Natural killer cell treated with Interleukin-12 subunit alpha and Interleukin-12 subunit beta and Interleukin-15 and Interleukin-18, amount 100 ng/mL, for 72 hours (primary cell): ENCODE results near the gene KRT2. TPM values are rescaled to one million over a fixed set of nuclear protein-coding genes. Genes with fewer than 3 reads are reported as not detected.

Experiments
- ATAC-seq, 2 donors: fragments of 150-1000 bp; cut with Tn5 transposase in 1 of 2; sonication (Bioruptor Pico), chemical (Tn5 transposase) in 1 of 2; 2 replicates each; pipeline ENCODE4 v1.10.0; 2021
- DNase-seq: peaks from one replicate; pipeline ENCODE4 v3.0.0; 2022; ENCODE audit warnings: low spot score
- H3K27ac Mint-ChIP-seq, 2 donors: 1 replicate in 1 of 2; 2 replicates in 1 of 2; pipeline ENCODE4 v1.8.0; 2022; ENCODE audit warnings: mixed read lengths in 2 of 2, mild to moderate bottlenecking in 1 of 2, moderate library complexity in 1 of 2
- H3K27me3 Mint-ChIP-seq, 2 donors: 1 replicate in 1 of 2; 2 replicates in 1 of 2; pipeline ENCODE4 v1.8.0; 2022; ENCODE audit warnings: mixed read lengths in 2 of 2
- H3K36me3 Mint-ChIP-seq: one replicate; pipeline ENCODE4 v1.8.0; 2022; ENCODE audit warnings: mixed read lengths
- H3K4me1 Mint-ChIP-seq, 2 donors: 1 replicate in 1 of 2; 2 replicates in 1 of 2; pipeline ENCODE4 v1.8.0; 2022; ENCODE audit warnings: low read depth in 2 of 2, mixed read lengths in 2 of 2, mild to moderate bottlenecking in 1 of 2
- H3K4me3 Mint-ChIP-seq: one replicate; pipeline ENCODE4 v1.8.0; 2022; ENCODE audit warnings: mixed read lengths
- H3K9me3 Mint-ChIP-seq: 2 replicates; pipeline ENCODE4 v1.8.0; 2022; ENCODE audit warnings: mixed read lengths
- total RNA-seq, 2 donors: library from RNA; stranded (reverse); gene quantifications; one replicate each; pipeline ENCODE4 v1.2.3, GENCODE V29; 2022

KRT2 gene
- total RNA-seq, 2 donors from 2014 or later = not detected

GRCh38 chr12:52608826-52609630 is 43.0 kb downstream of the KRT2 start:
- Mint-ChIP-seq H3K4me3 (no peak overlapping the region), H3K4me1 (peaks cover 30 to 45% of the 10 kb centered on the region in 2 donors), H3K27me3 (peaks cover 0 to 7% of the 10 kb centered on the region in 2 donors), H3K9me3 (no peaks in the 10 kb centered on the region), H3K36me3 (no peaks in the 10 kb centered on the region), H3K27ac (no peak overlapping the region)
- DNase-seq (no peak), ATAC-seq (no peak)

- DNase-seq (no peak), ATAC-seq (no peak)
- Mint-ChIP-seq H3K9me3 (no peaks in the 10 kb centered on the region), H3K4me3 (no peak overlapping the region), H3K36me3 (no peaks in the 10 kb centered on the region), H3K4me1 (peaks cover 25 to 43% of the 10 kb centered on the region in 2 donors), H3K27ac (no peak overlapping the region), H3K27me3 (peaks cover 0 to 7% of the 10 kb centered on the region in 2 donors)
Observed at GRCh38 chr12:52608161-52608560, 43.9 kb downstream of the KRT2 start.

- ATAC-seq (no peak), DNase-seq (no peak)
- H3K9me3 Mint-ChIP-seq = no peaks in the 10 kb centered on the region
- peaks cover 0 to 7% of the 10 kb centered on the region in 2 donors for H3K27me3 Mint-ChIP-seq
- H3K36me3 Mint-ChIP-seq = no peaks in the 10 kb centered on the region
- H3K4me3 Mint-ChIP-seq = no peak overlapping the region
- peaks cover 25 to 47% of the 10 kb centered on the region in 2 donors for H3K4me1 Mint-ChIP-seq
- no peak overlapping the region for H3K27ac Mint-ChIP-seq
Observed at GRCh38 chr12:52607314-52607713, 44.7 kb downstream of the KRT2 start.

- Mint-ChIP-seq H3K27ac (peak overlapping the region in 1 of 2 donors; percentile 36), H3K36me3 (no peaks in the 10 kb centered on the region), H3K4me3 (no peak overlapping the region), H3K27me3 (peaks cover 0 to 7% of the 10 kb centered on the region in 2 donors), H3K9me3 (no peaks in the 10 kb centered on the region), H3K4me1 (peaks cover 25 to 47% of the 10 kb centered on the region in 2 donors)
- DNase-seq = no peak
- no peak for ATAC-seq
Observed at GRCh38 chr12:52606581-52607218, 45.3 kb downstream of the KRT2 start.

- H3K4me3 Mint-ChIP-seq = no peak overlapping the region
- H3K9me3 Mint-ChIP-seq = no peaks in the 10 kb centered on the region
- no peak overlapping the region for H3K27ac Mint-ChIP-seq
- peaks cover 25 to 44% of the 10 kb centered on the region in 2 donors for H3K4me1 Mint-ChIP-seq
- DNase-seq = no peak
- H3K27me3 Mint-ChIP-seq = peaks cover 0 to 7% of the 10 kb centered on the region in 2 donors
- ATAC-seq = no peak
- H3K36me3 Mint-ChIP-seq = no peaks in the 10 kb centered on the region
Observed at GRCh38 chr12:52606096-52606495, 45.9 kb downstream of the KRT2 start.

GRCh38 chr12:52605542-52605941 is 46.5 kb downstream of the KRT2 start:
- DNase-seq (no peak), ATAC-seq (peak; percentile 74 to 82)
- no peak overlapping the region for H3K4me3 Mint-ChIP-seq
- H3K27ac Mint-ChIP-seq = no peak overlapping the region
- peaks cover 25 to 40% of the 10 kb centered on the region in 2 donors for H3K4me1 Mint-ChIP-seq
- no peaks in the 10 kb centered on the region for H3K9me3 Mint-ChIP-seq
- H3K36me3 Mint-ChIP-seq = no peaks in the 10 kb centered on the region
- H3K27me3 Mint-ChIP-seq = peaks cover 0 to 8% of the 10 kb centered on the region in 2 donors

DNA sequence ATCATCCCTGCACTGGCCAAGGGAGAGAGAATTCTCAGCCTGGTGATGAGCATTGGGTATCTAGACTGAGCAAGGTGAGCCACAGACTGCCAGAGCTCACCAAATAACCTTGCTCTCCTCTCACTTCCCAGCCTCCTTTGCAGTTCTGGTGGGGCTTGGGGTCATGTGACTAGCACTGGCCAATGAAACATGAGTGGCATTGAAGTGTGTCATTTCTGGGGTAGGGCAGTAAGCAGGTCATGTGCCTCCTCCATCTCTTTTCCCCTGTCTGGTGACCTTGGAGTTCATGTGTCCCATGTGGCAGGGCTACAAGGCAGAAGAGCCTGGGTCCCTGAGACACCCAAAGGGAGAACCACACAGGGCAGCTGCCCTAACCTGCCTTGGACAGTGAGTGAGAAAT is 47.2 kb downstream of the KRT2 start:
- Mint-ChIP-seq H3K36me3 (no peaks in the 10 kb centered on the region), H3K4me1 (peaks cover 25 to 39% of the 10 kb centered on the region in 2 donors), H3K27ac (no peak overlapping the region), H3K27me3 (peaks cover 5 to 14% of the 10 kb centered on the region in 2 donors), H3K4me3 (no peak overlapping the region), H3K9me3 (no peaks in the 10 kb centered on the region)
- DNase-seq (no peak), ATAC-seq (no peak)

DNA sequence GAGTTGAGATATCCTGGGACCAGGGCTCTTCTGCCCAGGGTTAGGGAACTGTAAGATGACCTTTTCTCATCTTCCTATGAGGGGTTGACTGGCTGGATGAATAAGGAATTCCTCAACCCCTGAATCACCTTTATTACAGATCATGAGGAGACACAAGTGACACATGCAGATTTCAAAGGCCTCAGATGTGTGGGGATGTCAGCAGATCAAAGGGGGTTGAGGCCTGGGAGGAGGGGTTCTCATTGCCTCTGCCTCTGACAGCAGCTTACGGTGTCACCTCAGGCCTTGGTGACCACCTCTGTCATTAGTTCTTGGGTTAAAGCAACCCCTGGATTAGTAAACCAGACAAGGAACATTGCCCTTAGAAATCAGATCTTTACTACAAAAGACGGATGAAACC is 48.7 kb downstream of the KRT2 start:
- no peak overlapping the region for H3K4me3 Mint-ChIP-seq
- no peak for DNase-seq
- peaks cover 5 to 23% of the 10 kb centered on the region in 2 donors for H3K27me3 Mint-ChIP-seq
- ATAC-seq = no peak
- no peak overlapping the region for H3K27ac Mint-ChIP-seq
- no peaks in the 10 kb centered on the region for H3K9me3 Mint-ChIP-seq
- H3K4me1 Mint-ChIP-seq = peaks cover 18 to 31% of the 10 kb centered on the region in 2 donors
- H3K36me3 Mint-ChIP-seq = no peaks in the 10 kb centered on the region

DNA sequence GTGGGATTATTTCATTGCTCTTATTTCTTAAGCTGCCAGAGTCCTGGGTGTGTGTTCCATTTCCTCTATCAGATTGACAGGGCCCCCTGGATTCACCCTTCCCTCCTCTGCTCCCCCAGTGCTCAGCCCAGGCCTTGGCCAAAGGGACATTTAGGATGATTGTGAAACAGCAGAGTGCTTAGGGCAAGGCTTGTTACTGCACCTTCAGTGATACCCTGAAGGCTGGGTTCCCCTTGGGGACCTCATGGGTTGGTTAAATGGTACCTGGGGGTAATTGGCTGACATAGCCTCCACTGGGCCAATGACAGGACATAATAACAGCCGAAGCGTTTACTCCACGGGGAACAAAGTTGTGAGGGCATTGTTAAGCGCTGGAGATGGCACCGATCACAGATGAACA is 49.5 kb downstream of the KRT2 start:
- DNase-seq (no peak), ATAC-seq (no peak)
- Mint-ChIP-seq H3K9me3 (no peaks in the 10 kb centered on the region), H3K4me3 (no peak overlapping the region), H3K4me1 (peaks cover 14 to 27% of the 10 kb centered on the region in 2 donors), H3K36me3 (no peaks in the 10 kb centered on the region), H3K27ac (peak overlapping the region in 1 of 2 donors; percentile 20), H3K27me3 (peaks cover 5 to 18% of the 10 kb centered on the region in 2 donors)

DNA sequence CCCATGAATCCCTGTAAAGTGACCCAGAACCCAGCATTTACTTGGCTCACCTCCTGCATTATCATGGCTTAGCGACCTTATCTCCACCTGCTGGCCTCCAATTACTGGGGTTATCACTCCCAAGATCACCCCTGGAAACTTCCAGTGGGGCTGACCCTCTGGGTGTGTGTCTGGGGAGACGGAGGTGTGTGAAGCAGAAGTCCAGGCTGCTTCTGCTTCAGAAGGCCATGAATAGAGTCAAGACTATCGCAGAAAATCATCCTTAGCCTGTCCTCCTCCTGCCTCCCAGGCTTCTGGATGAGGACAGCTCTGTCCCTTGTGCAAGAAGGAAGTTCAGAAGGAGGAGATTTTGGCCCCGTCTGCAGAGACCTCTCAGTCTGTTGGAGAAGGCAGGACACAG is 50.3 kb downstream of the KRT2 start:
- H3K27me3 Mint-ChIP-seq = peaks cover 5 to 15% of the 10 kb centered on the region in 2 donors
- no peak for DNase-seq
- no peaks in the 10 kb centered on the region for H3K36me3 Mint-ChIP-seq
- ATAC-seq = no peak
- H3K9me3 Mint-ChIP-seq = no peaks in the 10 kb centered on the region
- no peak overlapping the region for H3K27ac Mint-ChIP-seq
- no peak overlapping the region for H3K4me3 Mint-ChIP-seq
- peaks cover 12 to 25% of the 10 kb centered on the region in 2 donors for H3K4me1 Mint-ChIP-seq

DNA sequence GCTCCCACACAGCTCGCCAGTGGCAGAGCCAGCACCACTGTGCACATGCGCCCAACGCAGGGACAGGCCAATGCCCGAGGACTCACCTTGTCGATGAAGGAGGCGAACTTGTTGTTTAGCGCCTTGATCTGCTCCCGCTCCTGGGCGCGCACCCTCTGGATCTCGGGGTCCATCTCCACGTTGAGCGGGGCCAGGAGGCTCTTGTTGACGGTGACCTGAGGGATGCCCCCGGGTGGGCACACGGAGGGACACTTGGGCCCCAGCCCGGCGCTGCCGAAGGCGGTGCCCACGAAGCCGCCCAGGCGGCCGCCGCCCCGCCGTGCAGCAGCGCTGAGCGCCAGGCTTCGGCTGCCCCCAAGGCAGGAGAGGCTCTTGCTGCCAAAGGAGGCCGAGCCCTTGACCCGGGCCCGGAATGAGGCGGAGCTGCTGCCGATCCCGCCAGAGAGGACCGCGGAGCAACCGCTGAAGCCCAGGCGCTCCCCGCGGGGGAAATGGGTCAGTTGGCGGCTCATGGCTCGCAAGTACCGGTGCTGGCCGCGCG is 51.0 kb downstream of the KRT2 start, which contains the start of gene KRT72:
Gene KRT72, minus strand, starts transcription at position 523 of the 541 bp plus-strand sequence. Its CDS starts 11 bp downstream, at position 512.
- Mint-ChIP-seq H3K27ac (peak within 1 kb of the TSS in 1 of 2 donors; percentile 20), H3K36me3 (no peaks in the 10 kb centered on the region), H3K4me3 (no peak within 1 kb of the TSS), H3K4me1 (peaks cover 11 to 23% of the 10 kb centered on the region in 2 donors), H3K9me3 (no peaks in the 10 kb centered on the region), H3K27me3 (peaks cover 5 to 15% of the 10 kb centered on the region in 2 donors)
- ATAC-seq (no peak), DNase-seq (no peak)

DNA sequence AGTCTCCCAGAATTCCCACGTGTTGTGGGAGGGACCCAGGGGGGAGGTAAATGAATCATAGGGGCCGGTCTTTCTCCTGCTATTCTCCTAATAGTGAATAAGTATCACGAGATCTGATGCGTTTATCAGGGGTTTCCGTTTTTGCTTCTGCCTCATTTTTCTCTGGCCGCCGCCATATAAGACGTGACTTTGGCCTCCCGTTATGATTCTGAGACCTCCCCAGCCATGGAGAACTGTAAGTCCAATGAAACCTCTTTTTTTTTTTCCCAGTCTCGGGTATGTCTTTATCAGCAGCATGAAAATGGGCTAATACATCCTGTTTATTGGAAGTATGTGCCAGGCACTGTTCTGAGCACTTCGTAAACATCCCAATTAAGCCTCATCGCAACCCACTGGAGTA is 51.5 kb downstream of the KRT2 start:
- ATAC-seq (no peak), DNase-seq (no peak)
- Mint-ChIP-seq H3K9me3 (no peaks in the 10 kb centered on the region), H3K36me3 (no peaks in the 10 kb centered on the region), H3K4me3 (no peak overlapping the region), H3K27me3 (peaks cover 5 to 15% of the 10 kb centered on the region in 2 donors), H3K4me1 (peaks cover 6 to 18% of the 10 kb centered on the region in 2 donors), H3K27ac (no peak overlapping the region)

GRCh38 chr12:52600071-52600470 is 51.9 kb downstream of the KRT2 start:
- ATAC-seq (no peak), DNase-seq (no peak)
- Mint-ChIP-seq H3K4me1 (peaks cover 2 to 16% of the 10 kb centered on the region in 2 donors), H3K36me3 (no peaks in the 10 kb centered on the region), H3K27me3 (peaks cover 5 to 15% of the 10 kb centered on the region in 2 donors), H3K27ac (no peak overlapping the region), H3K9me3 (no peaks in the 10 kb centered on the region), H3K4me3 (no peak overlapping the region)

DNA sequence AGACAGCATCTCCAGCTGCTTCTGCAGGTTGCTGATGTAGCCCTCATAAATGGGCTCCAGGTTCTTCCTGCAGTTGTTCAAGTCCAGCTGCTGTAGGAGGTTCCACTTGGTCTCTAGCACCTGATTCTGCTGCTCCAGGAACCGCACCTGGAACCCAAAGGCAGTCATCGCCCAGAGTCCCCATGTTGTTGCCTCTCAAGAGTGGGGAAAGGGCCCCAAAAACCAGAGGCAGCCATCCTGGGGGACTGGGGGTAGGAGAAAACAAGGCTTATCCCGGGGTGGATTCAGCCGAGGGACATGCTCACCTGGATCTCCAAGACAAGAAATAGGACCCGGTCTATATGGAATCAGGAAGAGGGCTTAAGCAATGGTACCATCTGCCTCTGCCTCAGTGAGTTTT is 53.0 kb downstream of the KRT2 start:
- H3K4me3 Mint-ChIP-seq = no peak overlapping the region
- H3K36me3 Mint-ChIP-seq = no peaks in the 10 kb centered on the region
- no peaks in the 10 kb centered on the region for H3K9me3 Mint-ChIP-seq
- DNase-seq = no peak
- peaks cover 5 to 15% of the 10 kb centered on the region in 2 donors for H3K27me3 Mint-ChIP-seq
- H3K4me1 Mint-ChIP-seq = peaks cover 0 to 14% of the 10 kb centered on the region in 2 donors
- H3K27ac Mint-ChIP-seq = no peak overlapping the region
- ATAC-seq = no peak
